GM19324 (cell line): ENCODE measurements around the gene COL23A1.
"Not testable (repeated sequence)": the region's sequence is repeated elsewhere in the genome, so short reads cannot be mapped to it uniquely, and the experiment has no call there.

Experiments used
- ATAC-seq: cut with Tn5 transposase; IDR thresholded peaks from one replicate; pipeline ENCODE4 v1.9.1; 2021; ENCODE audit warnings: mild to moderate bottlenecking, moderate library complexity; ENCODE audit not compliant: unreplicated experiment, low FRiP score

COL23A1 gene

GRCh38 chr5:178486878-178487512 is 103.2 kb downstream of the COL23A1 start:
- not testable (repeated sequence) for ATAC-seq

GRCh38 chr5:178486239-178486641 is 104.0 kb downstream of the COL23A1 start:
- no peak for ATAC-seq

- ATAC-seq: no peak
Observed at GRCh38 chr5:178483620-178484019, 106.6 kb downstream of the COL23A1 start.

GRCh38 chr5:178479261-178479660 is 110.9 kb downstream of the COL23A1 start:
- ATAC-seq: no peak

- ATAC-seq: no peak
Observed at GRCh38 chr5:178478370-178478769, 111.8 kb downstream of the COL23A1 start.

- no peak for ATAC-seq
Observed at GRCh38 chr5:178477802-178478201, 112.4 kb downstream of the COL23A1 start.

GRCh38 chr5:178476972-178477754 is 113.0 kb downstream of the COL23A1 start:
- no peak for ATAC-seq

GRCh38 chr5:178476531-178476930 is 113.7 kb downstream of the COL23A1 start:
- no peak for ATAC-seq

GRCh38 chr5:178475422-178475821 is 114.8 kb downstream of the COL23A1 start:
- no peak for ATAC-seq

GRCh38 chr5:178474562-178475184 is 115.5 kb downstream of the COL23A1 start:
- no peak for ATAC-seq

- no peak for ATAC-seq
Observed at GRCh38 chr5:178473854-178474253, 116.3 kb downstream of the COL23A1 start.

- ATAC-seq: no peak
Observed at GRCh38 chr5:178472138-178472537, 118.1 kb downstream of the COL23A1 start.

GRCh38 chr5:178471711-178472110 is 118.5 kb downstream of the COL23A1 start:
- ATAC-seq: no peak

- ATAC-seq: no peak
Observed at GRCh38 chr5:178470760-178471025, 119.5 kb downstream of the COL23A1 start.

- ATAC-seq: no peak
Observed at GRCh38 chr5:178469975-178470759, 120.0 kb downstream of the COL23A1 start.

GRCh38 chr5:178469011-178469974 is 120.9 kb downstream of the COL23A1 start:
- ATAC-seq: no peak

- no peak for ATAC-seq
Observed at GRCh38 chr5:178468196-178468685, 122.0 kb downstream of the COL23A1 start.

- ATAC-seq: no peak
Observed at GRCh38 chr5:178467568-178468195, 122.5 kb downstream of the COL23A1 start.

GRCh38 chr5:178467205-178467567 is 123.0 kb downstream of the COL23A1 start:
- ATAC-seq: no peak
